8988T (cell line): ENCODE results near the gene LRCH1.

Experiments used
- DNase-seq: peaks from one replicate; pipeline ENCODE4 v3.0.0; 2011

The LRCH1 gene

DNA sequence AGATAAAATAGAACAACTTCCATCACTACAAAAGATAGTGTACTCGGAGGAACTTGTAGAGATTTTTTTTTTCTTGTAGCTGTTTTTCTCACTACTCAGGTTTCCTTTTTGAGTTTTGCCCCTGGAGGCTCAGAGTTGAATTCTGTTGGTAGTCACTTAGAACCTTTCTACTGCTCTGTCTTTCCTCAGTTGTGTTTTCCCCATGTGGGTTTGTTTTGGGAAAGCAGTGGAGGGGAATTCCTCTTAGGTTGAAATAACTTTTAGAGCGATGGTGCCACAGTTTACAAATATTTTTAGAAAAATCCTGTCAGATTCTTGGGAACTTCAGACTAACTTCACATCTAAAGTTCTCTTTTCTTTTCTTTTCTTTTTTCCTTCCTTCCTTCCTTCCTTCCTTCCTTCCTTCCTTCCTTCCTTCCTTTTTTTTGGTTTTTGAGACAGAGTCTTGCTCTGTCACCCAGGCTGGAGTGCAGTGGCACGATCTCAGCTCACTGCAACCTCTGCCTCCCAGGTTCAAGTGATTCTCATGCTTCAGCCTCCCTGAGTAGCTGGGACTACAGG lies 65.8 kb downstream of the LRCH1 start:
- DNase-seq: no peak

DNA sequence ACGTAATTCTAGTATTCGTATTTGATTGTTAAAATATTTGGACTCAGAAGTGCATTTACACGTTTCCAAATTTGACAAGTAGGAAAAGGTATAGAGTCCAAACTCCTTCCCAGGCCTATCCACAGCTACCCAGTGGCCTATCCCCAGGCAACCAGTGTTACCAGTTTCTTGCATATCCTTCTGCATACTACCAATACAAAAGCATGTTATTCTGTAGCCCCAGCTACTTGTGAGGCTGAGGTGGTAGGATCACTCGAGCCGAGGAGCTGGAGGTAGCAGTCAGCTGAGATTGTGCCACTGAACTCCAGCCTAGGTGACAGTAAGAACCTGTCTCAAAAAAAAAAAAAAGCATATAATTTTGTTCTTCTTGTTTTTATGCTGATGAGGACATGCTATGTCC lies 67.1 kb downstream of the LRCH1 start:
- no peak for DNase-seq

DNA sequence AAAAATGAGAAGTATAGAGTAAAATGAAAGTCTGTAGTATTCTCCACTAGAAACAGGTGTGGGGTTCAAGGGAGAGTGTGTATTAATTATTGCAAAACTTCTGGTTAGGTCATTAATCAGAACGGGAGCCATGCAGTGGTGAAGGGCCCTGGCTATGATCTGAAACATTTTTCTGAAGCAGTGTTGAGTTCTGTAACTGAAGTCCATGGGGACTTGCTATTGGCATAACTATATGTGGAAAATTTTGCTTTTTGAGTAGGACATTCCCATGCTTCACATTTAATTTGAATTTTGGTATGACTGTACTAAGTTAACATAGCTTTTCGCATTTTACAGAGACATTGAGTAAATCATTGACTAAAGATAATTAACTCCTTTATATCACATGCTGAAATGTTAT lies 67.5 kb downstream of the LRCH1 start:
- DNase-seq: no peak

DNA sequence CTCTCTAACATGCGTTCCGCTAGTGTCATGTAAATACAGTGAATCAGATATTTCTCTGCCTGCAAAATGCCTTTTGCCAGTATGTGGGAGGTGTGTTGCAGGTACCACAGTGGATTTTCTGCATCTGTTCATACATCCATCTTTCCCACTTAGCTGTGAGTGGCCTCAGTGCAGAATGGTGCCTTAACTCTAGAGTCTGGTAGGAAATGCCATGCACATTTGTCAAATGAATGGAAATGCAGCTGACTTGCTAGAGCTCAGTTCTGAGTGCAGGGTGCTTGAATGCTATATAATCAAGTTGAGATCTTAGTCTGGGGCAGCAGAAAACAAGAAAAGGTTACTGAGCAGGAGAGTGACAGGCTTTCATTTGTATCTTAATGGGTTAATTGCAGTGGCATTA lies 68.2 kb downstream of the LRCH1 start:
- DNase-seq: no peak

DNA sequence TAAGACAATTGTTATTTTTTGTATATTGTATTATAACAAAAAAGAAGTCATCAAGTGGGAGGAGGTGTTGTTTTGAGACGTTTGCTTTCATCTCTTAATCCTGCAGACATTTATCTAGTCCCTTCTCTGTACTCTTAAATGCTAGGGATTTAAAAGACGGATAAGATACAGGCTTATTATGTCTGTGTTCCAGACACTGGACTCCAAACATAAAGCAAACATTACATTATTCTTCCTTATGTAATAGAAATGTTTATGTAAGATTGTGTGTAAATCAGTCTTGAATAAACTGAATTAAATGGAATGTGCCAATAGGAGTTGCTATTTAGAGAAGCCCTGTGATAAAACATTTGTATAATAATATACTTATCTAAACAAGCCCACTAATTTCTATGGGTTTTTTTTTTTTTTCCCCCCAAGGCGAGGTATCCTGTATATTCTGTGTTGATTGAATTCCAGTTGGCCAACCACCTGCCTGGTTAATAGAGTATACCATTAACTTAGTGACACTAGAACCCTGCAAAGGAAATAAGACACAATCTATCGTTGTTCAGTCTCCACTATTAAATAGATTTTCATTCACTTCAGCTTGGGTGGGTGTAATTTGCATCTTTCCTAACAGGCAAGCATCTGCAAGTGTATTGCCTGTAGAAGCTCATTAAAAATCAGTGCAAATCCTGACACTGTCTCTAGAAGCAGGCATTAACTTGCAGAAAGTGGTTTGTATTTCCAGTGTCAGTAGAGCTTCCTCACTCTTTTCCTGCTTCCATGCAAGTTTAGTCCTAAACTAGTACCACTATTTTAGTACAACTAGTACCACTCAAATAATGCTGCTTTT lies 69.0 kb downstream of the LRCH1 start:
- DNase-seq: no peak

DNA sequence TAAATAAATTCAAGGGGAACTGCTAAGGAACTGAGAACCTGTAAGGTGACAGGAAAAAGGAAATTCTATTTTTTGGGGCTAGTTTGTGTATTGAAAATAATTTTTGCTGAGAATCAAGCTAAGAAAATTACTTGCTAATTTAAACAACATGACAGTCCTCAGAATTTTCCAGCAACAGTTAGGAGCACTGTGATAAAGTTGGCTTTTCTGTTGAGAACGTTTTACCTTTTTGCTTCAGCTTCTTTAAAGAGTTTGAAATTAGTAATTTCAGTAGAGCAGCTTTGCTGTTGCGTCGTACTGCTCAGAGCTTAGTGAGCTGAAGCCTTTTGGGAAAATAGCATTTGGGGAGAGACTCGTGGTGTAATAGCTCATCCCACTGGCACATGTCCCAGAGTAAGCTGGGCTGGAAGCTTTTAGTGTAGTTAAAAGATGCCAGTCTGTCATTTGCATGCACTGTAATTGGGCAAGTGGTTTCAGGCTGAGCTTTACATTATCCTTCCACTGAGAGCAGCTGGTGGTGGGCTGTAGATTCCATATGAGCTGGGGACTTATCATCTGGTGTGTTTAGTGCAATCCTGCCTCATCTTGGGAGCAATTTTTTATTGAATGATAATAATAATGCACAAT lies 69.8 kb downstream of the LRCH1 start:
- no peak for DNase-seq

DNA sequence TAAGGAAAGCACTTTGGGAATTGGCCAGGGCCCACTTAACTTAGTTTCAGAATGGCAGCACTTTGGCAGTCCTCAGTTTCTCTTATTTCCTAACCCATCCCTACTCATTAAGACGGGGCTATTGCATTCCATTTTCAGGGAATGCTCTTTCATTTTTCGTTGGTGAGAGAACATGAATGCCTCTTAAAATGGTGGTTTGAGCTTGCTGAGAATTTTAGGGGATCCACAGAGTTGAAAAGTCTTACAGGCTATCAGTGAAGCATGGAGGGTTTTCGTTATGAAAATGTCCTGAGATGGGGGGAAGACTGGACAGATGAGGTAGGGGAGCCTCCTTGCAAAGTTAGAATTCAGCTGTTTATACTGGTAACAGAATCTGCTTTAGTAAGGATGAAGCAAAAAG lies 71.4 kb downstream of the LRCH1 start:
- no peak for DNase-seq

DNA sequence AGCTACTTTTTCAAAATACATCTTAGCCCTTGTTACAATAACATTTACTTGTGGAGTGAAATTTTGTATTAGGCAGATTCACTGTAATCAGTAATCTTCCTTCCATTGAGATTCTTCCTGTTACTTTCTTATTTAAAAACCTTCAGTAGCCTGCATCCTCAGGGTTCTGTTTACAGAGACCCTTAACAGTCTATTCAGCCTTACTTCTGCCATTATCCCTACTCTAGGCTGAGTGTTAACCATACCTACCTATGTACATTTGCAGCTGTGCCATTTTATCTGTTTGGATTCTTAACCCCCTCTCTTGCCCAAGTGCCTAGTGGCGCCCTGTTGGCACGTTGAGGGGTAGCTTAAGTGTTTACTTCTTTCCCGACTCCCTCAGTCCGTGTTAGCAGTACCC lies 71.9 kb downstream of the LRCH1 start:
- no peak for DNase-seq

DNA sequence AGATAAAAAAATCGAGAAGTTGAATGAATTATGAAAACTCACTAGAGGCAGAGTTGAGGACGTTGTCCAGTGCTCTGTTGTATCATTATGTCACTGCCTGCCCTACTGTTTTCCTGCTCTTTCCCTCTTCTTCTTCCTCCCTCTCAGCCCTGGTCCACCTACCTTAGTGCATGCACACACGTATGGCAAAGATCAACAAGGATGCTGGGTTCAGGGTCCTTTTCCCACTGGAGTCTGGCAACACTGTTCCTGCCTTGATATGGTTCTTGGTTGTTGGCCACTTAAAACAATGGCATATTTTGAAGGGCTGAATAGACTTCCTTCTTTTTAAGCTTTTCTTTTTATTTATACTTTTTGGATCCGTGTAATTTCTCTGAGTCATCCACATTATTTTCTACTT lies 74.5 kb downstream of the LRCH1 start:
- DNase-seq: no peak

DNA sequence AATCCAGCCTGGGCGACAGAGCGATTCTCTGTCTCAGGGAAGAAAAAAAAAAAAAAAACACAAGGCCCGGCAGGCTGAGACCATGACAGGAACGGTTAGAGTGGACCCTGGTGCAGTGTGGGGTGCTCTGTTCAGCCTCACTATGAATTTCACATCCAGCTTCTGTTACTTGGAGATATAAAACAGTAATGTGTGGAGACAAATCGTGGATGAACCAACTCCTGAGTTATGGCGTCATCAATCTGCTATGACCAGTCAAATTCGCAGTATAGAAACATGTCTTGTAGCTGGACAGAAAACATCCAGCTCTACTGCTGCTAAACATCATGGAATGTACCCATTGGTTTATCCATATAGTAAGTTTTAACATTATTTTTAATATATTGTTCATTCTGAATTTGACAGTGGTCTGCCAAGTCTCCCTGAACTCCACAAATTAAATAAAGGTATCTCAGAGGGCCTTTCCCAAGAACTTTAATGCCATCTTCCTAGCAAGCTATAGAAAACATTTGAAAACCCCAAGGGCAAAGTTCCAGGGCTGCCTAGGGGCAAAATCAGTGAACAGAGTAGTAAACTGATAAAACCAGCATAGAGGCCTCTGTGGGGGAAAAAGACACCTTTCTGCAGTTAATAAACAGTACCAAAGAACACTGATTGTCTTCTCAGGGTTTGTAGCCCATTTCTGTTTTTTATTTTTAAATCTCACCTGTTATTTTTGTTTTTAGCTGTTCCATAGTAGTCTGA lies 75.8 kb downstream of the LRCH1 start:
- no peak for DNase-seq

DNA sequence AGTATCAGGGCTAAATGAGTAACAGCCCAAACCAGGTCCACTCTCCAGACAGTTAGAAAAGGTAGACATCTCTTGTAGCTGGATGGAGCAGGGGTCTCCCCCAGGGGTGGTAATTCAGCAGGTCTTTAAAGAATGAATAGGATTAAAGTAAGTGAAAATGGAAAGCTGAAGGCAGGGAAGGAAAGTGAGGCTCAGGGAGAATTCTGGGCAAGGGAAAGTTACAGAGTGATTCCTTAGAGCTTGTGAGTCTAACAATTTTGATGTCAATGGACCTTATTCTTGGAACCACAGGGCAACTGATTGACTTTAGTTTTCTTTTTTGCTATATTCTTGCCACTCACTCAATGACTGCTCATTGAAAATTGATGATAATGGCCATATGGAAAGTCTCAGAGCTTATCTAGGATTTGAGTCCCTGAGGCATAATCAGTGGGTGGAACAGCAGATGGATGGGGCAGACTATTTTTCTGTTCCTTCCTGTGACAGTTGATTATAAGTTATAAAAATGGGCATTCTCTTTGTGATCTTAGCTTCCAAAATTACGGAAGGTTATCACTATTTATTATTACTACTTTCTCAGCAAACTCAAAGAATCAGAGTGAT lies 76.9 kb downstream of the LRCH1 start:
- no peak for DNase-seq

DNA sequence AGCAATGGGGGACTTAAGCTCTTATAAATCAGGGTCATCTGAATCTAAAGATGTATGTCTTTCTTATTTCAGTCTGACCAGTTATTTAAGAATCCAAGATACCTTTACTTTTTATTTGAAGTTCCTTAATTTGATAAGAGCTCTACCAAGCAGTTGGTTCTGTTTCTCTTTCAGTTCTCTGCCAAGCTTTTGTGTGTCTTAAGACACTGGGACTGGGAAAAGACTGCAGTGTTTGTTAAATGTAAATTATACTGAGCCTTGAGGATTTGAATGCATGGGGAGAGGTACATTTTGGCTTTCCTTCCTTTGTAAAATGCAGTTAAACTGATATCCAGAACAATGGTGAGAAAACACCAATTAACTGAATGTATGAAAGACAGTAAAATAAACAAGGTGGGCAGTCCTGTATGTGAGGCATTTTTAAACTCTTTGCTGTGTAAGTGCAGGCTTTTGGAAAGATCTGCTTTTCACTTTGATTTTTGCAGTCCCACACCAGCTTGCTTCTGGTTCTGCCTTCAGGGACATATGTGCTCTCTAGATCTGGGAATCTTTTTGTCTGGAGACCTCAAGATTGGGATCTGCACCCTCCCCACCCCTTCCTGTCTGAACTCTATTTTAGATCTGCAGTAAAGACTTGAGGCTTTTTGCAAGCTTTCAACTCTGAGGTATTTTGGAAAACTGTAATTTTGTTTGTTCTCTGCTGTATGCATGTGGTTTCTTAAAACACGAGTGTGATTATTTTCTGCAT lies 77.6 kb downstream of the LRCH1 start:
- no peak for DNase-seq

DNA sequence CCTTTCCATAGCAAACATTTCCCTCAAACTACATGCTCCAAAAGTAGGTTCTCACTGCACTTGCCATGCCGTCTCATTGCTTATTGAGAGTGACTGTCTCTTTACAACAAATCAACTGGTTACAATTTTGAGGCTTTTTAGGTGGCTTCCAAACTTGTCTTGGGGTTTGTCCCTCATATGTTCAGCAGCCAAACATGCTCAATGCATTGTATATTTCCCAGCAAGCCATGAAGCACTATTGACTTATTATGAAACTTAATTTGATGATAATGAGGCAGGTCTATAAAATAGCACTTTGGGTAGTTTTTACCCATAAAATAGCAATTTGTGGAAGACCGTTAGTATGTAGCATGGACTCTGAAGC lies 78.2 kb downstream of the LRCH1 start:
- DNase-seq: no peak

DNA sequence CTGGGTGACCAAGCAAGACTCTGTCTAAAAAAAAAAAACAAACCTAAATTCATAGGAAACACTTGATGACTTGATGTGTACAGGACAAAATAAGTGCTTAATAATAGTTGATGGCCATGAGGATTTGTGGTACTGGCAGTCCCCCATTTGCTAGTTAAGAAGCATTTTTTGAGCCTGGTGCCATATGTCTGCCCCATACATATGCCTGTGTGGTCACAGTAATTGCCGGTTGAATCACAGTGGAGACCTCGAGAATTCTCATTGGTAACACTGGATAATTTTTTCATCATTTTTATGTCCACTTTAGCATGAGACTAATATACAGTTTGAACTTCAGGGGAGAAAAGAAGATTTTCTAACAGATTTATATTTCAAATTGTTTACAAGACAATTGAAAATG lies 79.2 kb downstream of the LRCH1 start:
- no peak for DNase-seq

DNA sequence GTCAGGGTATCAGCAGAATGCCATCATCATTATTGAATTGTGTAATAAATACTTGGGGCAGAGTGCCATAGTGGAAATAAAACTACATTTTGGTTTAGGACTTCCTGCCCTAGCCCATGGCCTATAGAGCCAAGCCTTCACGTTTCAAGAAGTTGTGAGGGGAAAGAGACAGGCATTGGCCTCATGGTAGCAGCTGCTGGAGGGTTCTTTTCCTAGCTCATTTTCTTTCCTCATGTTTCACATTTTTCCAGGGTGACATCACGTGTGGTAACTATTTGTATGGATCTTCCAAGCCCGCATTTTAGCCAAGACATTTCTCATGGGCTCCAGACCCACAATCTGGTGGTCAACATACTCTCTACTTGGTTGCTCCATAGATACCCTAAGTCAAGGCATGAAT lies 80.4 kb downstream of the LRCH1 start:
- no peak for DNase-seq

DNA sequence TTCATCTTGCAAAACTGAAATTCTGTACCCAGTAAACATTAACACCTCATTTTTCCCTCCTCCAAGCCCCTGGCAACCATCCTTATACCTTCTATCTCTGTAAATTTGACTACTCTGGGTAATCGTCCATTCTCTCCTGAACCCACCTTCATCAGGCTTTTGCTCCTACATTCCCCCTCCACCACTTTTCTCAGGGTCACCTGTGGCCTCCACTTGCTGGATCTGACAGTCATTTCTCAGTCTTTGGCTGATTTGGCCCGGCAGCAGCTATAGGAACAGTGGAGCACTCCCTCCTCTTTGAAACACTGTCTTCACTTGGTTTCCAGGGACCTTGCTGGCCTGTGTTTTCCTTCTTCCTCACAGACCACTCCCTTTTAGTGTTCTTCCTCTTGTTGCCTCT lies 83.5 kb downstream of the LRCH1 start:
- no peak for DNase-seq

DNA sequence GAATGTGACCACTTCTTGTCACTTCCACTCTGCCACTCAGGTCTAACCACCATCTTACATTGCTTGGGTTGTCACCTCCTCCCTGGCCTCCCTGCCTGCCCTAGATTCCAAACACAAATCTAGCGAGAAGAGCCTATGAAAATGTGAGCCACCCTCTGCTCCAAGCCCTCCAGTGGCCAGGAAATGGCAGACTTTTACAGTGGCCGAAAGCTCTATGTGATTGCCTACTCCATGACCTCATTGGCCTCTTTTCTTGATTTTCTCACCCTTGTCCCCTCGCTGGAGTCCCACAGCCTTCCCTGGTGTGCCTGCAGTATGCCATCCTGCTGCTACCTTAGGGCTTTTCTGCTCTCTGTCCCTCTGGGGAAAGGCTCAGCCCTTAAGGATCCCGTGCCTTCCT lies 84.2 kb downstream of the LRCH1 start:
- DNase-seq: no peak

DNA sequence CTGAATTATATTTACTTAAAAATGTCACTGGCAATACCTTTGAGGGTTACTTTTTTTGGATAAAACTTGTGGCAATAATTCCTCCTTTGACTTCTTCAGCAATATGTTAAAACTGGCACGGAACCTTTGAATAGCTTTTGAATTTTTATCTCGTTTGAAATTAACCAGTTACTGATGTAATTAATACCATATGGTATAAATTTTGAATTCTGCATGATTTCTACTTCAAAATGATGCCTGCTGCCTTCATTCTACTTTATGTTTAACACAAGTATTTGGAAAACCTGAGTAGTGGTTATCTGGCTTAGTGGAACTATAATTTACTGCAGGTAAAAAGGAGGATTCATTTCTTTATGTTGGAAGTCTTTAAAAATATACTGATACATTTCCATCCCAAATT lies 85.3 kb downstream of the LRCH1 start:
- no peak for DNase-seq

DNA sequence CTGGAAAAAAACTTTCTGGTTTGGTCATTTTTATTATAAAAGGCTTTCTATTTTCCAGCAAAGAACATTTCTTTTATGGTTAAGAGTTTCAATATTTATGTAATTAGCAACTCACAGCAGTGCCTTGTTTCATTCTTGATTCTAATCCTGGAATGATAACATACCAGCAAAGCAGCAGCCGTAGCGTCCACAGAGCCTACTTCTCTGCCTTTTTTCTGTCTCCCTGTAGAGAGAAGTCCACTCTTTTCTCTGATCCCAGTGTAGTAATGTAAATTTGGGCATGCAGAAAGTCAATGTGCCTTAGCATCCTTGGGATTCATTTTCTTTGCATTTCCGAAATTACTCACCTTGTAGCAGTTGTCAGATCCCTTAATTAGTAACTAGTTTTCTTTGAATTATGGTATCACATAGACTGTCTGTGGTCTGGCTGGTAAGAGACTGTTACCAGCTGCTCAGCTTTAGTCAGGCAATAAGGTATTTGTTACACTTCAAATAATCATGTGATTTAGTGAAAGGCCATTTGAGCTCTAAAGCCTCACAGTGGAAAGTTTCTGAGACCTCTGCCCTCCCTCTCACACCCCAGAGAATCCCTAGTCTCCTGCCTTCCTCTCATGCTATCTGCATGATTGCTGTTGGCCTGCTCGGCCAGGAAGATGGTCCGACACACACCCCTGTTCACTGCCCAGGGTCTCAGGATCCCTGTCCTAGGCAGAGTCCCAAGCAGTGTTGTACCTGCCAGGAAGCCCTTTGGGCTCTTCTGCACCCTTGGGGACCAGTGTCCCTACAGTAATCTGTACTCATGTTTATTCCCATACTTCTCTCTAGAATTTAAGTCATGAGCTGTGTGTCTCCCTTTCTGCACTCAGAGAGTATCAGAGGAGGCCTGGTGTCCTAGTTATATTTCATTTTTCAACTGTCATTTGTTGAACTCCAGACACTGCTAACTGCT lies 86.3 kb downstream of the LRCH1 start:
- no peak for DNase-seq

DNA sequence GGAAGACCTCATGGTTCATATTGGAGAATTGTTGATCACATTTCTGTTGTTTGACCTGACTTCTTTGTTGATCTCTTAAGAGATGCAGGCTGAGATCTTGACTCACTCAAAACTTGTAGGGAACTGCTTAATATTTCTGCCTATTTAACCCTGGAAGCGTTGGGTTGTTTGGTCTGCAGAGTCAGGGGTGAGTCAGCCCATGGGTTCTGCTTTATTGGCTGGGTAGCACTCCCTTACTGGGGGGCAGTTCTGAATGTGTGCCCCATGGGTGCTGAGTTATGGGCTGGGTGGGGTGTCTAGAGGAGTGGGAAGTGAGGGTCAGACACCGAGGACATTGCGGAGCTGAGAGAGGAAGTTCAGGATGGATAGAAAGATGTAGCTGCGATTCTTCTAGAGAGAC lies 87.9 kb downstream of the LRCH1 start:
- DNase-seq: no peak

DNA sequence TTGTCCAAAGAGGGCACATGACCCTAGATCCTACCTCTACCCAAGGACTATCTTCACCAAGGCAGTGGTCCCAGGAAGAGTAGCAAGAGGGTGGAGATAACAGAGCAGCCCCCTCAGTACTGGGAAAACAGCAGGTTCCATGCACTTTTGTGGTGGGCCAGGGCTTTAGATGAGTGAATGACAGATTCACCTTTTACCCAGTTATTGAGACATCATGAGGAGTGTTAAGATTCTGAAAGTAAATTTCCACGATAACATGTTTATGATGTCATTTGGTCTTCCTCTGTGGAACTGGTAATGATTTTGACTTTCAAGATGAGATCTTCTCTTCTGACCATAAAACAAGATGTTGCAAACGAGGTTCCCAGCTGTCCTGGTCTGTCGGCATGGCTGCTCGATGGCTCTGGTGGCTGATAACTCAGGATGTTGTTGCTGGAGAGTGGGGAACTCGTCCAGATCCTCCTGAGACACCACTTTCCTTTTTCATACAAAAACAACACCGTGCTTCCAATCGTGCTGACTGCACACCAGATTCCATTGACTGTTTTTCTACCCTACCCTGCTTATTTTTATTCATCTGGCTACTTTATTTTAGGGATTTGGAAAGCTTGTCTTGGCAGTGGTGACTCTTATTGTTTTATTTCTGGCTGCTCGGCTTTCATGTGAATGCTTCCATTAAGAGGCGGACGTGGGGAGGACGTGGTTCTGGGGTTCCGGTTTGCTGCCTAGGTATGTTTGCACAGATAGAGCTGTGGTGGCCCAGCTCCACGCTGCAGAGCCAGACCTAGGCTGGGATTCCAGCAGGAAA lies 88.5 kb downstream of the LRCH1 start:
- DNase-seq: no peak
